ENCODE measurements around the gene TMA7. TPM values are rescaled to one million over a fixed set of nuclear protein-coding genes. Genes with fewer than 3 reads are reported as not detected.
A peak's percentile ranks its signal among the peaks of the same experiment; 100 is the strongest.

Gene TMA7
- total RNA-seq, 3 donors from 2014 or later = 270 to 343 (median 333) TPM

GRCh38 chr3:48426401-48426909 lies 13.6 kb upstream of the TMA7 start:
- peak overlapping the region; percentile 73 to 95 (median 88) for H3K4me3 ChIP-seq
- peak overlapping the region; percentile 74 to 96 for H3K27ac ChIP-seq
- H3K27me3 ChIP-seq = no peaks in the 10 kb centered on the region
- intact Hi-C loops (cut with DNase I; ENCODE audit: low total_unique reads) = no loop called here
- no peak for TF ChIP-seq POLR2A (IDR thresholded peaks at IDR 0.05)
- no peak for TF ChIP-seq POLR2AphosphoS5 (IDR thresholded peaks at IDR 0.05)
- no peak for TF ChIP-seq CTCF (IDR thresholded peaks at IDR 0.05)
- no peaks in the 10 kb centered on the region for H3K9me3 ChIP-seq
- H3K36me3 ChIP-seq = no peaks in the 10 kb centered on the region
- no peak for DNase-seq (ENCODE audit: low spot score in 2 of 2)
- peaks cover 12 to 41% of the 10 kb centered on the region in 2 donors for H3K4me1 ChIP-seq

- DNase-seq (ENCODE audit: low spot score in 2 of 2) = no peak
- peak overlapping the region; percentile 96 for H3K27ac ChIP-seq
- H3K4me3 ChIP-seq = peak overlapping the region; percentile 73 to 95 (median 88)
- no peaks in the 10 kb centered on the region for H3K36me3 ChIP-seq
- TF ChIP-seq CTCF (IDR thresholded peaks at IDR 0.05) (no peak), POLR2A (IDR thresholded peaks at IDR 0.05) (no peak), POLR2AphosphoS5 (IDR thresholded peaks at IDR 0.05) (no peak)
- peaks cover 12 to 42% of the 10 kb centered on the region in 2 donors for H3K4me1 ChIP-seq
- H3K27me3 ChIP-seq = no peaks in the 10 kb centered on the region
- intact Hi-C loops (cut with DNase I; ENCODE audit: low total_unique reads) = no loop called here
- no peaks in the 10 kb centered on the region for H3K9me3 ChIP-seq
These were observed 13.0 kb upstream of the TMA7 start for GRCh38 chr3:48426944-48427629.

GRCh38 chr3:48427630-48427962 lies 12.5 kb upstream of the TMA7 start:
- intact Hi-C loops (cut with DNase I; ENCODE audit: low total_unique reads) = no loop called here
- Histone ChIP-seq H3K36me3 (no peaks in the 10 kb centered on the region), H3K9me3 (no peaks in the 10 kb centered on the region), H3K4me1 (peaks cover 12 to 42% of the 10 kb centered on the region in 2 donors), H3K27ac (peak overlapping the region; percentile 96), H3K4me3 (peak overlapping the region; percentile 73 to 95 (median 88)), H3K27me3 (no peaks in the 10 kb centered on the region)
- no peak for TF ChIP-seq CTCF (IDR thresholded peaks at IDR 0.05)
- TF ChIP-seq POLR2AphosphoS5 (IDR thresholded peaks at IDR 0.05) = no peak
- TF ChIP-seq POLR2A (IDR thresholded peaks at IDR 0.05) = no peak
- no peak for DNase-seq (ENCODE audit: low spot score in 2 of 2)

GRCh38 chr3:48428088-48428571 lies 11.9 kb upstream of the TMA7 start:
- Histone ChIP-seq H3K27ac (peak overlapping the region; percentile 96), H3K27me3 (no peaks in the 10 kb centered on the region), H3K36me3 (no peaks in the 10 kb centered on the region), H3K4me1 (peaks cover 12 to 42% of the 10 kb centered on the region in 2 donors), H3K9me3 (no peaks in the 10 kb centered on the region), H3K4me3 (peak overlapping the region; percentile 73 to 95 (median 88))
- no peak for DNase-seq (ENCODE audit: low spot score in 2 of 2)
- TF ChIP-seq CTCF (IDR thresholded peaks at IDR 0.05) (no peak), POLR2AphosphoS5 (IDR thresholded peaks at IDR 0.05) (no peak), POLR2A (IDR thresholded peaks at IDR 0.05) (no peak)
- intact Hi-C loops (cut with DNase I; ENCODE audit: low total_unique reads) = no loop called here

- intact Hi-C loops (cut with DNase I; ENCODE audit: low total_unique reads) = no loop called here
- H3K4me3 ChIP-seq = peak overlapping the region; percentile 73 to 95 (median 88)
- H3K27me3 ChIP-seq = no peaks in the 10 kb centered on the region
- no peaks in the 10 kb centered on the region for H3K9me3 ChIP-seq
- no peak for DNase-seq (ENCODE audit: low spot score in 2 of 2)
- peak overlapping the region; percentile 96 for H3K27ac ChIP-seq
- H3K4me1 ChIP-seq = peaks cover 12 to 42% of the 10 kb centered on the region in 2 donors
- no peak for TF ChIP-seq POLR2A (IDR thresholded peaks at IDR 0.05)
- TF ChIP-seq POLR2AphosphoS5 (IDR thresholded peaks at IDR 0.05) = no peak
- TF ChIP-seq CTCF (IDR thresholded peaks at IDR 0.05) = no peak
- no peaks in the 10 kb centered on the region for H3K36me3 ChIP-seq
These were observed 11.3 kb upstream of the TMA7 start for GRCh38 chr3:48428572-48429316.

Measured in breast epithelium (tissue), 4 donors.